ENCODE results near the gene OR14I1. TPM values are rescaled to one million over a fixed set of nuclear protein-coding genes. Genes with fewer than 3 reads are reported as not detected.

Gene OR14I1
- total RNA-seq, 1 donor from 2014 or later, result not detected

DNA sequence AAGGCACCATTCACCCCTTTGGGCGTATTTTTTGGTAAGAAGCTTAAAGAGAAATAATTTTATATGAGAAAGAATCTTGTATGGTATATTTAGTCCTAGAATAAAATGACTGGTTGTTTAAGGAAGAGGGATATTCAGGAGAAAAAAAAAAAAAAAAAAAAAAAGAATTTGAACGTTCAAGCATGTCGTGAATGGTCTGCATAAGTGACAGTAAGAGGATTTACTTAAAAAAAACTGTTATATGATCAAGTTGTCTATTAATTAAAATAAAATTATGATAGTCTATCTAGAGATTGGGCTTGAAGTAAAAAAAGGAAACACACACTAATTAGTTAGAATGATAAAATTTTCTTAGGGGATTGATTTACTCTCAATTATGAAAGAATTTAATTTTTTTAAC lies 11.7 kb upstream of the OR14I1 start:
- TF ChIP-seq, protein P1, sequence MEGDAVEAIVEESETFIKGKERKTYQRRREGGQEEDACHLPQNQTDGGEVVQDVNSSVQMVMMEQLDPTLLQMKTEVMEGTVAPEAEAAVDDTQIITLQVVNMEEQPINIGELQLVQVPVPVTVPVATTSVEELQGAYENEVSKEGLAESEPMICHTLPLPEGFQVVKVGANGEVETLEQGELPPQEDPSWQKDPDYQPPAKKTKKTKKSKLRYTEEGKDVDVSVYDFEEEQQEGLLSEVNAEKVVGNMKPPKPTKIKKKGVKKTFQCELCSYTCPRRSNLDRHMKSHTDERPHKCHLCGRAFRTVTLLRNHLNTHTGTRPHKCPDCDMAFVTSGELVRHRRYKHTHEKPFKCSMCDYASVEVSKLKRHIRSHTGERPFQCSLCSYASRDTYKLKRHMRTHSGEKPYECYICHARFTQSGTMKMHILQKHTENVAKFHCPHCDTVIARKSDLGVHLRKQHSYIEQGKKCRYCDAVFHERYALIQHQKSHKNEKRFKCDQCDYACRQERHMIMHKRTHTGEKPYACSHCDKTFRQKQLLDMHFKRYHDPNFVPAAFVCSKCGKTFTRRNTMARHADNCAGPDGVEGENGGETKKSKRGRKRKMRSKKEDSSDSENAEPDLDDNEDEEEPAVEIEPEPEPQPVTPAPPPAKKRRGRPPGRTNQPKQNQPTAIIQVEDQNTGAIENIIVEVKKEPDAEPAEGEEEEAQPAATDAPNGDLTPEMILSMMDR (IDR thresholded peaks at IDR 0.05), result no peak
- H3K4me1 ChIP-seq, result no peaks in the 10 kb centered on the region
- no peak overlapping the region for H3K27ac ChIP-seq
- no peaks in the 10 kb centered on the region for H3K27me3 ChIP-seq
- intact Hi-C loops (cut with DNase I), result no loop called here
- H3K4me3 ChIP-seq, result no peak overlapping the region
- H3K36me3 ChIP-seq, result no peaks in the 10 kb centered on the region
- no peaks in the 10 kb centered on the region for H3K9me3 ChIP-seq
- DNase-seq (ENCODE audit: low spot score in 2 of 2), result no peak

DNA sequence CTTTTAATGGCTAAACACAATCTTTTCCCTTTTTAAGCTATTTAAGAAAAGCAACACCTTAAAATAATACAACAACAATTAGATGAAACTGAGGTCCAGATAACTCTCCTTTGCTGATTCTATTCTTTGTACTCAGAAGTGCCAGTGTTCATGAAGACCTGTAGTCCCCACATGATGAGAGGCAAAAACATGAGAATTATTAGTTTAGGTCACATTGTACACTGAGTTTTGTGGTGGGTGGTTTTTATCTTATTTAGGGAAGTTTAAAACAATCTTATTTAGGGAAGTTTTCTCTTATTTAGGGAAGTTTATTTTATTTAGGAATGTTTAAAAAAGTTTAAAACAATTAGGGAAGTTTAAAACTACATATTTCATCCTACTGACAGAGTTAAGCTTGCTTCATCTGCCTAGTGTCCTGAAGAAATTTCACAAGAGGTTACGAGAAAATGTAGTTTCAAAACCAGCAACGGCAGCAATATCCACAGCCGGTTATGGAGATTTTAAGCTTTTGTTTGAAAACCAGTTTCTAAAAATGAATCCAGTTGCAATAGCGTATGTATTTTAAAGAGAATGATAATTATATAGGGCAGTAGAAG lies 7.8 kb upstream of the OR14I1 start:
- DNase-seq (ENCODE audit: low spot score in 2 of 2), result no peak
- intact Hi-C loops (cut with DNase I), result no loop called here
- H3K9me3 ChIP-seq, result no peaks in the 10 kb centered on the region
- no peaks in the 10 kb centered on the region for H3K4me1 ChIP-seq
- no peaks in the 10 kb centered on the region for H3K36me3 ChIP-seq
- H3K27me3 ChIP-seq, result no peaks in the 10 kb centered on the region
- TF ChIP-seq, protein P1 (IDR thresholded peaks at IDR 0.05), result no peak
- H3K4me3 ChIP-seq, result no peak overlapping the region
- H3K27ac ChIP-seq, result no peak overlapping the region

DNA sequence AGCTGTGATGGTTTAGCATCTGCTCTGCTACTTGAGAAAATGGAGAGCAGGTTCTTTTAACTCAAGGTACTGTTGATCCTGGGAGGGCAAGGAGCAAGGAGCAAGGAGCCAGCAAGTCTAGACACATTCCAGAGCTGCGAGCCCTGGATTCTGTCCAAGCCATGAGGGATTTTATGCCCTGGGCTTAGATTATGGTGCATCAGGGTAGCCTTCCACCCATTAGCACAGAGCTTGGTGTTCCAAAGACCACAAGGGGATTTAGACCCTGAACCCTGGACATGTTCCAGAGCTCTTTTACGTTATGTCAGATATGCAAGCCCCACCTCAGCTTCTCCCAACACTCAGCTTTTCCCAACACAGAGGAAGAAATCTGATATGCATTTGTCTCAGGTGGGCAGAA lies 2.0 kb upstream of the OR14I1 start:
- Histone ChIP-seq H3K4me1 (no peaks in the 10 kb centered on the region), H3K27me3 (no peaks in the 10 kb centered on the region), H3K9me3 (no peaks in the 10 kb centered on the region), H3K36me3 (no peaks in the 10 kb centered on the region), H3K27ac (no peak overlapping the region), H3K4me3 (no peak overlapping the region)
- TF ChIP-seq, protein P1 (IDR thresholded peaks at IDR 0.05), result no peak
- intact Hi-C loops (cut with DNase I), result no loop called here
- DNase-seq (ENCODE audit: low spot score in 2 of 2), result no peak

DNA sequence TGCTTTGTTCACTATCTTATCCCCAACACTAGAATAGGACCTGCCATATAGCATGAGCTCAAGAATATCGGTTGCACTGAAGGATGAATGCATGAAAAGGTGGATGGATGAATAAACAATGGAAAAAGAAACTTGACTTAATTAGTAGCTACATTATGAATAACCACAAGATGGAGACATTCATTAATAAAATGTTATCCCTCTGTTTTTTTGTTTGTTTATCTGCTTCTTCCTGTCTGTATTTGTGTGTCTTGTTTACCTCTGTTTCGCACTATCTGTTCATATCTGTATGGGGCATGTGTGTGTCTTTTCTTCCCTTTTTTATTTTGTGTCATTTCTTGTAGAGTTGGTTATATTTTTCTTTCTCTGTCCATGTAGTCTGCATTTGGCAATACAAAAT lies 1.1 kb upstream of the OR14I1 start:
- no peaks in the 10 kb centered on the region for H3K27me3 ChIP-seq
- no peaks in the 10 kb centered on the region for H3K36me3 ChIP-seq
- H3K9me3 ChIP-seq, result no peaks in the 10 kb centered on the region
- TF ChIP-seq, protein P1 (IDR thresholded peaks at IDR 0.05), result no peak
- no peak for DNase-seq (ENCODE audit: low spot score in 2 of 2)
- intact Hi-C loops (cut with DNase I), result no loop called here
- H3K27ac ChIP-seq, result no peak overlapping the region
- H3K4me3 ChIP-seq, result no peak overlapping the region
- no peaks in the 10 kb centered on the region for H3K4me1 ChIP-seq

DNA sequence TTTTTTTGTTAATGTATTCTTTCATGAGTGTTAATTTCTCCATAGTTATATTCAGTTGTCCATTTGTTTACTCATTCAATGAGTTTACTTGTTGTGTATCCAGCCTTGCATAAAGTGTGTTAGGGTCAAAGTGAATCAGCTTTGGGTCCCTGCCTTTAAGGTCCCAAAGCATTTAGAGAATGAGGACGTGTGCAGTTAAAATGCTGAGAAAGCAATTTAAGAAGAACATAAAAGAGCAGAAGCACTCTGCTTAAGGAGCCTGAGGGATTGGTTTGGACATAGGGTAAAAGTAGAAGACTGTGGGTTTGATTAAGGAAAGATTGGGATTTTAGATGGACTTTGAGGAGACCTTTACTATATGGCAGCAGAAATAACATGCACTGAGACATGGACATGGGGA lies 3.5 kb downstream of the OR14I1 start:
- Histone ChIP-seq H3K27ac (no peak overlapping the region), H3K36me3 (no peaks in the 10 kb centered on the region), H3K4me3 (no peak overlapping the region), H3K9me3 (no peaks in the 10 kb centered on the region), H3K27me3 (no peaks in the 10 kb centered on the region), H3K4me1 (no peaks in the 10 kb centered on the region)
- DNase-seq (ENCODE audit: low spot score in 2 of 2), result no peak
- TF ChIP-seq, protein P1 (IDR thresholded peaks at IDR 0.05), result no peak
- intact Hi-C loops (cut with DNase I), result no loop called here

DNA sequence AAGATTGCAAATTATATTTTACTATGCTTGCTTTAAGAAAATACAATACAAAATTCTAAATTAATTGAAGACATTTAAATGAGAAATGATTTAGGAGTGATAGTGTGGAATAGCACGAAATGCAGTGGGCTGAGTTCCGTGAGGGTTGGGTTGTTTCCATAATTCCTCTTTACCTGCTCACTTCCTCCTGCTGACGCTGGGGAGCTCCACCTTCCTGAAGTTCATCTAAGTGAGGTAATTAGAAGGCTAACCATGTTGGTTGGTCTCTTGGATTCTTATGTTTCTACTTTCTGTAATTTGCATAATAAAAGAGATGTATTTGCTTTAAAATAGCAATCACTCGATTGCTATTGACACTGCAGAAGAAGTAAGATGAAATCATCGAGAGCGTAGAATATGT lies 4.7 kb downstream of the OR14I1 start:
- TF ChIP-seq, protein P1 (IDR thresholded peaks at IDR 0.05), result no peak
- intact Hi-C loops (cut with DNase I), result no loop called here

More for the DNA sequence above, 4.7 kb downstream of the OR14I1 start:
- no peak overlapping the region for H3K27ac ChIP-seq
- no peaks in the 10 kb centered on the region for H3K9me3 ChIP-seq
- H3K36me3 ChIP-seq, result no peaks in the 10 kb centered on the region
- no peak overlapping the region for H3K4me3 ChIP-seq
- H3K27me3 ChIP-seq, result no peaks in the 10 kb centered on the region
- no peak for DNase-seq (ENCODE audit: low spot score in 2 of 2)
- H3K4me1 ChIP-seq, result no peaks in the 10 kb centered on the region

All from ascending aorta (tissue), 2 donors.